ENCODE results near the gene XXYLT1. TPM values are rescaled to one million over a fixed set of nuclear protein-coding genes. Genes with fewer than 3 reads are reported as not detected.

Gene XXYLT1
- total RNA-seq, 1 donor from 2014 or later, result 14.9 TPM

DNA sequence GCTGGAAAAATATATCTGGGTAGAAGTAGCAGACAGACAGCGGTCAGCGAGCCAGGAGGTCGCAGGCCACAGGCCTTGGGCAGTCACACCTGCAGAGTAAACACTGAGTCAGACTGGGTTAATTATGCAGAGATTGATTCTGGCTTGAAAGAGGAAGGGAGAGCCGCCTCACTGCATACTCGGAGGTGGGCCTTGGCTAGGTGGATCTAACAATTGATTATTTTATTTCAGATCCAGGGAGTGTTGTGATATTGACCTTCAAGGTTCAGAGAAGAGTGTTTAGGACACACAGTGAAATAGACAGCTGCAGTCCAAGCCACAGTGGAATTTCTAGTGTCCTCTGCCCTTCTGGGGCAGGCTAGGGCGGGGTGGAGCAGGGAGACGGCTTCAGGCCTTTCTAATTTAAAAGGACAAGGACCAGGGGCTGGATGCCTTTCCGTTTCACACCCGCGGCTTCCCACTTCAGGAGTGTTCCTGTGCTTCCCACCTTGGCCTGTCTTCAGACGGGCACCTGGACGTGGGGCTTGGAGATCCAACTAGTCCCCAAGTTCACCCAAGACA is 237.3 kb downstream of the XXYLT1 start:
- Mint-ChIP-seq H3K27me3 (ENCODE audit: insufficient read depth) (no peaks in the 10 kb centered on the region), H3K9me3 (no peaks in the 10 kb centered on the region), H3K4me3 (no peak overlapping the region), H3K4me1 (ENCODE audit: low read depth) (no peaks in the 10 kb centered on the region), H3K27ac (no peak overlapping the region), H3K36me3 (ENCODE audit: low read depth) (no peaks in the 10 kb centered on the region)
- DNase-seq (ENCODE audit: low spot score), result no peak
- intact Hi-C loops (cut with micrococcal nuclease), result no loop called here

GRCh38 chr3:195032955-195033354 is 238.0 kb downstream of the XXYLT1 start:
- Mint-ChIP-seq H3K4me1 (ENCODE audit: low read depth) (no peaks in the 10 kb centered on the region), H3K27me3 (ENCODE audit: insufficient read depth) (no peaks in the 10 kb centered on the region), H3K36me3 (ENCODE audit: low read depth) (no peaks in the 10 kb centered on the region), H3K9me3 (no peaks in the 10 kb centered on the region), H3K4me3 (no peak overlapping the region), H3K27ac (no peak overlapping the region)
- no peak for DNase-seq (ENCODE audit: low spot score)
- intact Hi-C loops (cut with micrococcal nuclease), result no loop called here

DNA sequence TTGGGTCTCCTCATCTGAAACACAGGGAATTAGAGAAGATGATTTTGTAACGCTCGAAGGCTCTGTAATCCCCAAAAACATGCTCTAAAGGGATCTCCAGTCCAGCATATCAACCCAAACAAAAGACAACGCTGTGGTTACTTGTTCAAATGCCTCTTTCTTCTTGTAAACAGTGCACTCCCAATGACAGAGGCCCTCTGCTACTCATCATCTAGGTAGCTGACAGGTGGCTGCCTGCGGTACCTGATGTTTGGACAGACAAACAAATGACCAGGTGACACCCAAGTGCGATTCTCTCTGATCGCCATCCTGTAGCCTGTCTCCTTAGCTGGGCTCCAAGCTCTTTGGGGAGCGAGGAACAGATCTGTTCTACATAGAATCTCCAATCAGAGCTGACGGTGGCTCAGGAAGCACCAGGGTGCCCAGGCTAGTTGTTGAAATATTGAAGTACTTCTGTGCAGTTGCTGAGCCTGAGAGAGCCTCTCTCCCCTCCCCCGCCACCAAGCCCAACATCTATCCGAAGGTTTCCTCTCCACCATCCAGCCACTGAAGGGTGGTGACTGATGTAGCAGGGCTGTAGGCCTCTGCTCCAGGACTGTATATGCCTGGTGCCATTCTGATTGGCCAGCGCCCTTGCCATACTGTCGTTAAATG is 238.7 kb downstream of the XXYLT1 start:
- H3K27me3 Mint-ChIP-seq (ENCODE audit: insufficient read depth), result no peaks in the 10 kb centered on the region
- no peak overlapping the region for H3K4me3 Mint-ChIP-seq
- no peaks in the 10 kb centered on the region for H3K9me3 Mint-ChIP-seq
- H3K4me1 Mint-ChIP-seq (ENCODE audit: low read depth), result no peaks in the 10 kb centered on the region
- no peaks in the 10 kb centered on the region for H3K36me3 Mint-ChIP-seq (ENCODE audit: low read depth)
- DNase-seq (ENCODE audit: low spot score), result no peak
- intact Hi-C loops (cut with micrococcal nuclease), result no loop called here
- no peak overlapping the region for H3K27ac Mint-ChIP-seq

DNA sequence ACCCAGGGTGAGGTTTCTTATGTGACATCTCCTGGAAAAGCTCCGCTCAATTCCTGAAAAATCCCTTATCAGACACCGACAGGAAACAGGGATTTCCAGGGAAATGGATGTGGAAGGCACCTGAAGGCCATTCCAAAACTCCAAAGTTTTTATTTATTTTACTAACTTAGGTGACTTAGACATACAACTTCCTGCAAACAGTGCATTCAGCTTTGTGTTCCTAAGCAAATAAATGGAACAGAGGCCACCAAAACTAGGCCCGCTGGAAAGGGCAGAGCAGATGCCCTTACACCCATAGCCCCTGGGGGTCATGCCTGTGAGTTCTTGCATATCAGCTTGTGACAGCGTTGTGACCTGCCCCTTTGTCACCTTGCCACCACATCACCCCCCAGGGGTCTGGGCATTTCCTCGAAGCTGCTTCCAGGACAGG is 239.4 kb downstream of the XXYLT1 start:
- Mint-ChIP-seq H3K36me3 (ENCODE audit: low read depth) (no peaks in the 10 kb centered on the region), H3K27me3 (ENCODE audit: insufficient read depth) (no peaks in the 10 kb centered on the region), H3K9me3 (no peaks in the 10 kb centered on the region), H3K27ac (no peak overlapping the region), H3K4me3 (no peak overlapping the region), H3K4me1 (ENCODE audit: low read depth) (no peaks in the 10 kb centered on the region)
- DNase-seq (ENCODE audit: low spot score), result no peak
- intact Hi-C loops (cut with micrococcal nuclease), result no loop called here

DNA sequence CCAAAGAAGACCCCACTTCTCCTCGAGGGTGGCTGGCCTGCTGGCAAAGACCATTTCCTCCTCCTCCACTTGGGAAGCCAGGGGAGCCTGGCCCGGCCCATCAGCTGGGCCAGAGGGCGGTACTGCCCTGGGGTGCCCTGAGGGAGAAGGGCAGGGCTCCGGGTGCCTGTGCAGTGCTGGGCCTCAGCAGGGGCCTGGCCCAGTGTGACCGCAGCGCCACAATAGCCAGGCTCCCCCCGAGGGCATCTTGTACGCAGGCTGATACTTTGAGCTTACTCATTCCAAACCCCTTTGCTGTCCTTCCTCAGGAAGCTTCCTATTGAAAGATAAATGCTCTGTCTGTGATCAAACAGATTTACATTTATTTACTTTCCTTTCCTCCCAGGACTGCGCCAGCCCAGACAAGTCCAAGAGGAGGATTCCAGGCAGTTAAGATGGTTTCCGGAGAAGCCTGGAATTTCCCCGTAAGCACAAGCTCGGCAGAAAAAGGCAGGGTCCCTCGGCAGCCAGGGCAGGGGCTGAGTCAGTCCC is 240.1 kb downstream of the XXYLT1 start:
- Mint-ChIP-seq H3K4me3 (no peak overlapping the region), H3K27me3 (ENCODE audit: insufficient read depth) (no peaks in the 10 kb centered on the region), H3K27ac (no peak overlapping the region), H3K36me3 (ENCODE audit: low read depth) (no peaks in the 10 kb centered on the region), H3K9me3 (no peaks in the 10 kb centered on the region), H3K4me1 (ENCODE audit: low read depth) (no peaks in the 10 kb centered on the region)
- DNase-seq (ENCODE audit: low spot score), result no peak
- intact Hi-C loops (cut with micrococcal nuclease), result no loop called here

GRCh38 chr3:195028877-195029606 is 241.9 kb downstream of the XXYLT1 start:
- Mint-ChIP-seq H3K36me3 (ENCODE audit: low read depth) (no peaks in the 10 kb centered on the region), H3K4me1 (ENCODE audit: low read depth) (no peaks in the 10 kb centered on the region), H3K9me3 (no peaks in the 10 kb centered on the region), H3K4me3 (no peak overlapping the region), H3K27me3 (ENCODE audit: insufficient read depth) (no peaks in the 10 kb centered on the region), H3K27ac (no peak overlapping the region)
- DNase-seq (ENCODE audit: low spot score), result no peak
- intact Hi-C loops (cut with micrococcal nuclease), result no loop called here

DNA sequence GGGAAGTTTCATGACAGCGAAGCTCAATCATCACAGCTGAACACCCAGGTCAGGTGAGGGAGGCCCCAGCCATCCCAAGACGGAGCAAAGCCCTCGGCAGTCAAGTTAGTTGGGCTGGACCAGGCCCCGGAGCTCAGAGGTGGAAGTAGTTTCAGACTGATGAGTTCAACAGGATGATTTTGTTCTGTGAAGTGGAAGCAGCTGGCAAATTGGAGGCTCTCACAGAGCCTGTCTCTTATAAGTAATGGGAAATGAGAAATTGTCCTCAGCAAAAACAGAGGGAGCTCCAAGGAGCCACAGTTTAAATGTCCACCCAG is 245.1 kb downstream of the XXYLT1 start:
- Mint-ChIP-seq H3K4me1 (ENCODE audit: low read depth) (no peaks in the 10 kb centered on the region), H3K9me3 (no peaks in the 10 kb centered on the region), H3K36me3 (ENCODE audit: low read depth) (no peaks in the 10 kb centered on the region), H3K27ac (no peak overlapping the region), H3K27me3 (ENCODE audit: insufficient read depth) (no peaks in the 10 kb centered on the region), H3K4me3 (no peak overlapping the region)
- intact Hi-C loops (cut with micrococcal nuclease), result no loop called here
- no peak for DNase-seq (ENCODE audit: low spot score)

GRCh38 chr3:195025056-195025883 is 245.7 kb downstream of the XXYLT1 start:
- Mint-ChIP-seq H3K9me3 (no peaks in the 10 kb centered on the region), H3K27me3 (ENCODE audit: insufficient read depth) (no peaks in the 10 kb centered on the region), H3K4me3 (no peak overlapping the region), H3K36me3 (ENCODE audit: low read depth) (no peaks in the 10 kb centered on the region), H3K4me1 (ENCODE audit: low read depth) (no peaks in the 10 kb centered on the region), H3K27ac (no peak overlapping the region)
- DNase-seq (ENCODE audit: low spot score), result no peak
- intact Hi-C loops (cut with micrococcal nuclease), result no loop called here

DNA sequence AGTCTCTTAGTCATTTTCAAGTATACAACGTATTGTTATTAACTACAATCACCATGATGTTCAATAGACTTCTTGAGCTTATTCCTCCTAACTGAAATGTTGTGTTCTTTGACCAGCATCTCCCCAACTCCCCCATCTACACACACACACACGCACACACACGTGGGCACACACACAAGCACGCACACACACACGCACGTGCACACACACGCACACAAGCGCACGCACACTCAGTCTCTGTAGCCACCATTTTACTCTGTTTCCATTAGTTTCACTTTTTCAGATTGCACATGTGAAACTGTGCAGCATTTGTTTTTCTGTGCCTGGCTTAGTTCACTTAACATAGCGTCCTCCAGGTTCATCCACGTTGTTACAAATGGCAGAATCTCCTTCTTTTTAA is 247.0 kb downstream of the XXYLT1 start:
- no peaks in the 10 kb centered on the region for H3K4me1 Mint-ChIP-seq (ENCODE audit: low read depth)
- peaks cover 2% of the 10 kb centered on the region for H3K27me3 Mint-ChIP-seq (ENCODE audit: insufficient read depth)
- no peak for DNase-seq (ENCODE audit: low spot score)
- no peaks in the 10 kb centered on the region for H3K36me3 Mint-ChIP-seq (ENCODE audit: low read depth)
- H3K9me3 Mint-ChIP-seq, result no peaks in the 10 kb centered on the region
- intact Hi-C loops (cut with micrococcal nuclease), result no loop called here
- no peak overlapping the region for H3K4me3 Mint-ChIP-seq
- no peak overlapping the region for H3K27ac Mint-ChIP-seq

- no peak for DNase-seq (ENCODE audit: low spot score)
- H3K27ac Mint-ChIP-seq, result no peak overlapping the region
- no peaks in the 10 kb centered on the region for H3K9me3 Mint-ChIP-seq
- intact Hi-C loops (cut with micrococcal nuclease), result no loop called here
- H3K4me3 Mint-ChIP-seq, result no peak overlapping the region
- H3K4me1 Mint-ChIP-seq (ENCODE audit: low read depth), result no peaks in the 10 kb centered on the region
- no peaks in the 10 kb centered on the region for H3K36me3 Mint-ChIP-seq (ENCODE audit: low read depth)
- H3K27me3 Mint-ChIP-seq (ENCODE audit: insufficient read depth), result peaks cover 2% of the 10 kb centered on the region
Observed at GRCh38 chr3:195023576-195023975, 247.4 kb downstream of the XXYLT1 start.

DNA sequence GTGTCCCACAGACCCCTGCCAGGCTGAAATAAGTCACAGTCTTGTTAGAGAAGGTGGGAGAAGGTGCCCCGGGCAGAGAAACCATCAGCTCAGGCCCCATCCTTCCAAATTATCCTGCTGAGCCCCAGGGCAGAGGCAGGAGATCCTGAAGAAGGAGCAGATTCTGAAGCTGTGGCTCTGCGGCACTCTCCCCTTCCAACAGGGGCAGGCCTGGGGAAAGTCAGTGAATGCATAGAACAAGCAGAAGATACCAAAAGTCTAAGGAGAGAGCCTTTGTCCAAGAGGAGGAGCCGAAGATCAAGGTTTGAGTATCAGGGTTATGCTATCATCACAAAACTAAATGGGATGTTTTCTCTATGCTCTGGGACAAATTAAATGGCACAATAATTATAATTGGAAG is 249.3 kb downstream of the XXYLT1 start:
- intact Hi-C loops (cut with micrococcal nuclease), result no loop called here
- H3K4me1 Mint-ChIP-seq (ENCODE audit: low read depth), result no peaks in the 10 kb centered on the region
- H3K27me3 Mint-ChIP-seq (ENCODE audit: insufficient read depth), result peaks cover 7% of the 10 kb centered on the region
- H3K36me3 Mint-ChIP-seq (ENCODE audit: low read depth), result no peaks in the 10 kb centered on the region
- no peaks in the 10 kb centered on the region for H3K9me3 Mint-ChIP-seq
- H3K4me3 Mint-ChIP-seq, result no peak overlapping the region
- H3K27ac Mint-ChIP-seq, result no peak overlapping the region
- DNase-seq (ENCODE audit: low spot score), result no peak

DNA sequence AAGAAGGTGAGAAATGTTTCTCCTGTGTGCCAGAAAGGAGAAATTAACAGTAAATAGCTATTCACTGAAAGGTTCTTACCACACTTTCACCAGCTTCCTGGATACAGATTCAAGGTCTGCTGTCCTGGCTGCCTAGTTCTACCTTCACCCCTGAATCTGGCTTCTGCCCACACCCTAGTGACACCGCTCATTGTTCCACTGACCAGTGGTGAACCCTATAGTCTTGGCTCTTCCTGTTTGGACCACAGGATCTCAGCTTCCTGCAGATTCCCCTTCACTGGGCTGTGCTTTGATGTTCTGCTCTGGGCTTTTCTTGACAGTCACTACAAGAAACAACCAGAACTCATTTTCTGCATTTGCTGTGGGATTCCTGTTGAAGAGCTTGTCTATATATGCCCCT is 250.0 kb downstream of the XXYLT1 start:
- no peak overlapping the region for H3K4me3 Mint-ChIP-seq

GRCh38 chr3:195020185-195020584 is 250.8 kb downstream of the XXYLT1 start:
- H3K9me3 Mint-ChIP-seq, result no peaks in the 10 kb centered on the region

More for the DNA sequence above, 250.0 kb downstream of the XXYLT1 start:
- Mint-ChIP-seq H3K4me1 (ENCODE audit: low read depth) (no peaks in the 10 kb centered on the region), H3K36me3 (ENCODE audit: low read depth) (no peaks in the 10 kb centered on the region), H3K27ac (no peak overlapping the region), H3K27me3 (ENCODE audit: insufficient read depth) (peaks cover 9% of the 10 kb centered on the region), H3K9me3 (no peaks in the 10 kb centered on the region)
- DNase-seq (ENCODE audit: low spot score), result no peak
- intact Hi-C loops (cut with micrococcal nuclease), result no loop called here

More at GRCh38 chr3:195020185-195020584, 250.8 kb downstream of the XXYLT1 start:
- Mint-ChIP-seq H3K4me1 (ENCODE audit: low read depth) (no peaks in the 10 kb centered on the region), H3K27ac (no peak overlapping the region), H3K27me3 (ENCODE audit: insufficient read depth) (peaks cover 9% of the 10 kb centered on the region), H3K4me3 (no peak overlapping the region), H3K36me3 (ENCODE audit: low read depth) (no peaks in the 10 kb centered on the region)
- intact Hi-C loops (cut with micrococcal nuclease), result no loop called here
- DNase-seq (ENCODE audit: low spot score), result no peak
